Loucy (cell line): ENCODE data around the gene MYH10.
A peak's percentile ranks its signal among the peaks of the same experiment; 100 is the strongest.

Experiments used
- H2AFZ ChIP-seq: fragments of 200-600 bp; sonication (generic); 2 replicates; pipeline ENCODE4 v1.6.0; 2016; ENCODE audit warnings: antibody characterized with exemption, mild to moderate bottlenecking, low read length, moderate library complexity
- H3F3A ChIP-seq: fragments of 200-600 bp; 2 replicates; pipeline ENCODE4 v1.6.0; 2016; ENCODE audit warnings: antibody characterized with exemption, low read depth, mild to moderate bottlenecking
- H3K27me3 ChIP-seq: fragments of 200-600 bp; sonication (generic); 2 replicates; pipeline ENCODE4 v1.6.1; 2014; ENCODE audit warnings: low read length, mild to moderate bottlenecking; ENCODE audit not compliant: insufficient read depth, poor library complexity, severe bottlenecking
- H3K36me3 ChIP-seq: fragments of 200-600 bp; sonication (generic); 2 replicates; pipeline ENCODE4 v1.6.1; 2016; ENCODE audit warnings: low read length; ENCODE audit not compliant: insufficient read depth
- H3K4me1 ChIP-seq: fragments of 200-600 bp; sonication (generic); 2 replicates; pipeline ENCODE4 v1.5.1; 2014; ENCODE audit warnings: low read length, mild to moderate bottlenecking; ENCODE audit not compliant: insufficient read depth, poor library complexity, severe bottlenecking
- H3K4me2 ChIP-seq: fragments of 200-600 bp; sonication (generic); 2 replicates; pipeline ENCODE4 v1.6.0; 2014; ENCODE audit warnings: antibody characterized with exemption, low read length, low read depth, mild to moderate bottlenecking; ENCODE audit not compliant: poor library complexity, severe bottlenecking
- H3K4me3 ChIP-seq: fragments of 200-600 bp; sonication (generic); 2 replicates; pipeline ENCODE4 v1.5.1; 2014; ENCODE audit warnings: low read length, mild to moderate bottlenecking, mixed read lengths; ENCODE audit not compliant: poor library complexity, severe bottlenecking
- H3K79me2 ChIP-seq: fragments of 200-600 bp; sonication (generic); 2 replicates; pipeline ENCODE4 v1.6.1; 2014; ENCODE audit warnings: low read length; ENCODE audit not compliant: insufficient read depth
- H3K9ac ChIP-seq: fragments of 200-600 bp; sonication (generic); 2 replicates; pipeline ENCODE4 v1.6.0; 2014; ENCODE audit warnings: mild to moderate bottlenecking, low read depth, low read length, moderate library complexity; ENCODE audit not compliant: poor library complexity, severe bottlenecking
- H3K9me2 ChIP-seq: fragments of 200-600 bp; sonication (generic); replicated peaks from 2 replicates; pipeline ENCODE4 v1.6.1; 2016; ENCODE audit warnings: low read depth, low read length, mixed read lengths
- H3K9me3 ChIP-seq: fragments of 200-600 bp; sonication (generic); 2 replicates; pipeline ENCODE4 v1.6.1; 2014; ENCODE audit warnings: mild to moderate bottlenecking, antibody characterized with exemption, low read length, low read depth; ENCODE audit not compliant: insufficient read depth
- H4K20me1 ChIP-seq: fragments of 200-600 bp; sonication (generic); 2 replicates; pipeline ENCODE4 v1.6.0; 2014; ENCODE audit warnings: antibody characterized with exemption, low read length, mild to moderate bottlenecking; ENCODE audit not compliant: insufficient read depth, poor library complexity, severe bottlenecking
- CTCF ChIP-seq: fragments of 200-600 bp; sonication (generic); conservative IDR thresholded peaks from 2 replicates; pipeline ENCODE4 v1.5.1; 2014; ENCODE audit warnings: mild to moderate bottlenecking, antibody characterized with exemption, low read length
- EZH2phosphoT487 ChIP-seq: fragments of 200-600 bp; IDR thresholded peaks from 2 replicates; pipeline ENCODE4 v1.6.1; 2018; ENCODE audit warnings: antibody characterized with exemption, mild to moderate bottlenecking, moderate library complexity, borderline replicate concordance

The MYH10 gene

DNA sequence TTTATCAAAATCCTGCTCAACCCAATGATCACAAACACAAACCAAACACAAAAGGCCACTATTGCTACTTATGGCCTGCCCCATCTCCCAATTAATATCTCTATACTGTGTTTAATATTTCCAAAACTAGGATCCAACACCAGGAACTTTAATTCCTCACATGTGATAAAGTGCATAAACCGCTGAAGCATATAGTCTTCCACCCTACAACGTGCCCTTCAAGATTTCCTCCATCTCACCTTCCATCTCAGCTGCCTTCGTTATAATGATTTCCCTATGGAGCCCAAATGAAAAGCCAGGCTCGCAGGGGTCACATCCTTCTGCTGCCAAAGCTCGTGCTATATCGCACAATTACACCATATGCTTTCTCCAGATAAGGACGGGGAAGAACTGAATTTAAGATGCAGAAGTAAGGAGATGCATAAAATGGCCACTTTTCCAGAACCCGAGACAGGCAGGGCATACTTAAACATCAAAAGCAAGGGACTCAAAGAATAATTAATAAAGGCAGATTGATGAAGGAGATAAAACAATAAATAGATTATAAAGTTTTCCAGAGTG is 1.8 kb downstream of the MYH10 start:
- peak overlapping the region; percentile 99 for H3K4me3 ChIP-seq
- peaks cover 5% of the 10 kb centered on the region for H3K27me3 ChIP-seq
- H3K79me2 ChIP-seq, result peaks cover 65% of the 10 kb centered on the region

GRCh38 chr17:8628172-8628571 is 2.4 kb downstream of the MYH10 start:
- Histone ChIP-seq H3K4me2 (peak overlapping the region; percentile 82), H4K20me1 (peaks cover 46% of the 10 kb centered on the region), H3K27me3 (peaks cover 5% of the 10 kb centered on the region), H3K36me3 (no peaks in the 10 kb centered on the region), H3K9ac (peak overlapping the region; percentile 94), H3K4me1 (peaks cover 32% of the 10 kb centered on the region), H3K4me3 (peak overlapping the region; percentile 99), H3K79me2 (peaks cover 70% of the 10 kb centered on the region), H3K9me3 (no peaks in the 10 kb centered on the region), H3F3A (no peaks in the 10 kb centered on the region), H2AFZ (no peak overlapping the region), H3K9me2 (no peaks in the 10 kb centered on the region)
- TF ChIP-seq EZH2phosphoT487, result no peak

More for the DNA sequence above, 1.8 kb downstream of the MYH10 start:
- no peak for TF ChIP-seq CTCF
- Histone ChIP-seq H3K9me3 (no peaks in the 10 kb centered on the region), H3F3A (no peaks in the 10 kb centered on the region), H3K36me3 (no peaks in the 10 kb centered on the region), H3K9me2 (no peaks in the 10 kb centered on the region), H3K9ac (peak overlapping the region; percentile 94), H3K4me1 (peaks cover 28% of the 10 kb centered on the region), H4K20me1 (peaks cover 41% of the 10 kb centered on the region), H3K4me2 (peak overlapping the region; percentile 82), H2AFZ (no peak overlapping the region)

DNA sequence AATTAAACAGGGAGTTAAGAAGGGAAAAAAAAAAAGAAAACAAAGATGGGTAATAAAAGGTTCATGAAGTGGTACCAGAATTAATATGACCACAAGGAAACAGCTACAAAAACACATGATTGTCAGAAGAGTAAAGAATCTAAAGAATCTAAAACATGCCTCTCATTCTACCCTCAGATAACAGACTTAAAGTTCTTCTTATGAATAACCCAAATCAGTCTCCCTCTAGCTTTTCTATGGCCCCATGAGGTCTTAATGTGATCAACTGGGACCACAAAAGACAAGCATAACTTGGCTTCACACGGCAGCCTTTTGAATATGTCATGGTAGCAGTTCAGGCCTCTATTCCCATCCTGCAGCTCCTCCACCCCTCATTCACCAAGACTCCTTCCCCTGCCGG is 6.9 kb downstream of the MYH10 start:
- Histone ChIP-seq H3K9me3 (no peaks in the 10 kb centered on the region), H3K9ac (no peak overlapping the region), H3K4me2 (peak overlapping the region; percentile 47), H3F3A (no peaks in the 10 kb centered on the region), H4K20me1 (peaks cover 84% of the 10 kb centered on the region), H2AFZ (no peak overlapping the region), H3K4me1 (peaks cover 52% of the 10 kb centered on the region), H3K36me3 (peaks cover 23% of the 10 kb centered on the region; the same call in 1 of the 2 replicates), H3K27me3 (no peaks in the 10 kb centered on the region), H3K79me2 (peaks cover 96% of the 10 kb centered on the region), H3K4me3 (no peak overlapping the region), H3K9me2 (no peaks in the 10 kb centered on the region)
- TF ChIP-seq EZH2phosphoT487 (no peak), CTCF (no peak)

- peaks cover 79% of the 10 kb centered on the region for H4K20me1 ChIP-seq
- H3K36me3 ChIP-seq, result peaks cover 23% of the 10 kb centered on the region; the same call in 1 of the 2 replicates
- H3F3A ChIP-seq, result no peaks in the 10 kb centered on the region
- H3K9me2 ChIP-seq, result no peaks in the 10 kb centered on the region
- H3K4me2 ChIP-seq, result peak overlapping the region; percentile 47
- peaks cover 95% of the 10 kb centered on the region for H3K79me2 ChIP-seq
- H2AFZ ChIP-seq, result no peak overlapping the region
- H3K27me3 ChIP-seq, result no peaks in the 10 kb centered on the region
- H3K9me3 ChIP-seq, result no peaks in the 10 kb centered on the region
- H3K4me1 ChIP-seq, result peaks cover 42% of the 10 kb centered on the region
- TF ChIP-seq EZH2phosphoT487, result no peak
- no peak for TF ChIP-seq CTCF
- peak overlapping the region; percentile 9 for H3K4me3 ChIP-seq
- no peak overlapping the region for H3K9ac ChIP-seq
Measured at GRCh38 chr17:8622191-8622590, 8.3 kb downstream of the MYH10 start.
